Stomach (tissue), 9 donors: ENCODE measurements around the gene ADGB. TPM values are rescaled to one million over a fixed set of nuclear protein-coding genes. Genes with fewer than 3 reads are reported as not detected.

Experiments used
- DNase-seq, 2 donors: peaks; one replicate each; pipeline versions ENCODE4 v3.0.0 to v3.0.0-alpha.2; 2013 to 2019
- H3K27ac ChIP-seq, 5 donors: fragments of 200-600 bp in 4 of 5; sonication (generic) in 4 of 5; one replicate each; pipeline ENCODE4 v1.5.1; 2013 to 2019; ENCODE audit warnings: mild to moderate bottlenecking in 1 of 5, moderate library complexity in 1 of 5
- H3K27me3 ChIP-seq, 3 donors: fragments of 200-600 bp; sonication (generic); one replicate each; pipeline ENCODE4 v1.5.1; 2017 to 2019; ENCODE audit warnings: mixed run types in 1 of 3
- H3K36me3 ChIP-seq, 4 donors: fragments of 200-600 bp; sonication (generic); 1 replicate in 3 of 4; 2 replicates in 1 of 4; pipeline ENCODE4 v1.5.1; 2016 to 2019
- H3K4me1 ChIP-seq, 4 donors: fragments of 200-600 bp; sonication (generic); one replicate each; pipeline ENCODE4 v1.5.1; 2016 to 2019
- H3K4me3 ChIP-seq, 4 donors: fragments of 200-600 bp; sonication (generic) in 3 of 4; one replicate each; pipeline ENCODE4 v1.5.1; 2016 to 2019; ENCODE audit warnings: mild to moderate bottlenecking in 1 of 4
- H3K9me3 ChIP-seq, 4 donors: fragments of 200-600 bp; sonication (generic); one replicate each; pipeline ENCODE4 v1.5.1; 2016 to 2019
- EP300 ChIP-seq: sonication (generic); formaldehyde crosslinking; IDR thresholded peaks from one replicate; pipeline ENCODE4 v1.6.1; 2017; ENCODE audit warnings: antibody characterized with exemption
- POLR2A ChIP-seq, 4 donors: fragments of 450-650 bp; IDR thresholded peaks; one replicate each; pipeline ENCODE4 v1.6.1; 2016; ENCODE audit warnings: antibody characterized with exemption in 4 of 4, control low read depth in 2 of 4, mild to moderate bottlenecking in 1 of 4, moderate library complexity in 1 of 4
- POLR2AphosphoS5 ChIP-seq, 3 donors: sonication (generic); formaldehyde crosslinking; IDR thresholded peaks; one replicate each; pipeline ENCODE4 v1.6.1; 2016; ENCODE audit warnings: antibody characterized with exemption in 3 of 3
- WGBS, 5 donors: extraction: QIAGEN DNeasy Blood & Tissue Kit in 3 of 5; methylation state at CpG; one replicate each; pipeline versions ENCODE4 v1.1.5 to v1.1.7; 2013 to 2018; 5-methylcytosine and 5-hydroxymethylcytosine counted together
- intact Hi-C: fragments of 100-400 bp; cut with DNase I; formaldehyde crosslinking; loops from one replicate; pipeline ENCODE4 v1.15.1; 2023; ENCODE audit warnings: low total_unique reads
- polyA plus RNA-seq, 3 donors: library from polyadenylated mRNA; stranded (reverse); fragments of 200-250 nt; gene quantifications; one replicate each; pipeline ENCODE4 v1.2.3, GENCODE V29; 2013
- total RNA-seq, 5 donors: library from RNA; depleted of rRNA; stranded (reverse); fragments of >200 nt; gene quantifications; one replicate each; pipeline versions ENCODE4 v1.1.0 to v1.2.3, GENCODE V29; 2014 to 2016
- TF ChIP-seq, protein P1 (sequence below), 7 experiments: fragments of 450-650 bp in 4 of 7; fragments of 200-600 bp in 3 of 7; sonication (generic) in 3 of 7; IDR thresholded peaks; one replicate each; pipeline ENCODE4 v1.5.1; 2016 to 2019; ENCODE audit warnings: antibody characterized with exemption in 7 of 7, control low read depth in 2 of 7, mild to moderate bottlenecking in 1 of 7
- donor health status: healthy with polysubstance abuse.
- donor health status: Bipolar disorder and iron deficiency.
- donor health status: healthy.

The ADGB gene
- total and polyA plus RNA-seq, 8 donors, result 0.29 TPM; not detected in 7

DNA sequence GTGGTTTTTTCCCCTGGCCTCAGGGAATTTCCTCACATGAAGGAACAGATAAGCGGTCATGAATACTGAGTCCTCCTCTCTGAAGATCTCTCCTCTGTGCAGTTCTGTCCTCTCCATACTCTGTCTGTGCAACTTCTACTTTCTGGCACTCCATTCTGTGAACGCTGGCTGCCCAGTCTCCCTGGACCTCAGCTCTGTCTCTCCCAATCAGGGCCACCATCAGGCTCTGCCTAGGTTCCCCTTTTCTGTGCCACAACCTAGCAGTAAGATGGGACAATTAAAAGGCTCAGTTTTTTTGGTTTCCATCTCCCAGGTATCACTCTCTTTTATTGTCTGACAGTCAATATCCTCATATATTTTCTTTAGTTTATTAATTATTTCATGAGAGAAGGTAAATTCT, 4.8 kb upstream of the ADGB start:
- Histone ChIP-seq H3K27ac (no peak overlapping the region), H3K9me3 (no peaks in the 10 kb centered on the region), H3K4me3 (no peak overlapping the region), H3K36me3 (no peaks in the 10 kb centered on the region), H3K4me1 (peaks cover 0 to 9% (median 5%) of the 10 kb centered on the region in 4 donors), H3K27me3 (no peaks in the 10 kb centered on the region)
- intact Hi-C loops, result no loop called here
- DNase-seq, result no peak
- no peak for TF ChIP-seq POLR2AphosphoS5 (IDR thresholded peaks at IDR 0.05)
- no peak for TF ChIP-seq POLR2A (IDR thresholded peaks at IDR 0.05)
- TF ChIP-seq EP300, result no peak
- TF ChIP-seq, protein P1, sequence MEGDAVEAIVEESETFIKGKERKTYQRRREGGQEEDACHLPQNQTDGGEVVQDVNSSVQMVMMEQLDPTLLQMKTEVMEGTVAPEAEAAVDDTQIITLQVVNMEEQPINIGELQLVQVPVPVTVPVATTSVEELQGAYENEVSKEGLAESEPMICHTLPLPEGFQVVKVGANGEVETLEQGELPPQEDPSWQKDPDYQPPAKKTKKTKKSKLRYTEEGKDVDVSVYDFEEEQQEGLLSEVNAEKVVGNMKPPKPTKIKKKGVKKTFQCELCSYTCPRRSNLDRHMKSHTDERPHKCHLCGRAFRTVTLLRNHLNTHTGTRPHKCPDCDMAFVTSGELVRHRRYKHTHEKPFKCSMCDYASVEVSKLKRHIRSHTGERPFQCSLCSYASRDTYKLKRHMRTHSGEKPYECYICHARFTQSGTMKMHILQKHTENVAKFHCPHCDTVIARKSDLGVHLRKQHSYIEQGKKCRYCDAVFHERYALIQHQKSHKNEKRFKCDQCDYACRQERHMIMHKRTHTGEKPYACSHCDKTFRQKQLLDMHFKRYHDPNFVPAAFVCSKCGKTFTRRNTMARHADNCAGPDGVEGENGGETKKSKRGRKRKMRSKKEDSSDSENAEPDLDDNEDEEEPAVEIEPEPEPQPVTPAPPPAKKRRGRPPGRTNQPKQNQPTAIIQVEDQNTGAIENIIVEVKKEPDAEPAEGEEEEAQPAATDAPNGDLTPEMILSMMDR (IDR thresholded peaks at IDR 0.05), result no peak
- 45 to 87% (median 80%) methylated on average over 2 of the region's 2 CpGs for WGBS, 5 donors

DNA sequence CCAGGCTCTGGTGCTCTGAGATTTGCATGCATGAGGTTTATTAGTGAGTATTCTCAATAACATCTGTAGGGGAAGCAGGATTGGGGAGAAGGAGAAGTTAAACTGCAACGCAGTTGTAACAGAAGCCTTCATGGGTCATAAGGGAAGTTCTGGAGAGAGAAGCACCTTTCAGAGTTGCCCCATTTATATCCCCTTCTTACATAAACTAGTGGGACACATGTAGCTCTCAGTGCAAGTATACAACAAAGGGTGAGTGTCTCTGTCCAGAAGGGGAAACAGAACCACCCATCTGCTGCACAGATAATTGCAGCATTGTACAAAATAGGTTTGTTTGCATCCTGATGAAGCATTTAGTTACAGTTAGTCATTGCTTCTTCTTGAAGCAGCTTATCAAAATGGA, 4.3 kb upstream of the ADGB start:
- H3K9me3 ChIP-seq, result no peaks in the 10 kb centered on the region
- intact Hi-C loops, result no loop called here
- no peak overlapping the region for H3K4me3 ChIP-seq
- WGBS, 5 donors, result 55 to 81% (median 61%) methylated on average over 1 of the region's 1 CpG
- no peaks in the 10 kb centered on the region for H3K36me3 ChIP-seq
- H3K4me1 ChIP-seq, result peaks cover 0 to 12% (median 9%) of the 10 kb centered on the region in 4 donors
- no peaks in the 10 kb centered on the region for H3K27me3 ChIP-seq
- TF ChIP-seq EP300, result no peak
- no peak for TF ChIP-seq POLR2A (IDR thresholded peaks at IDR 0.05)
- TF ChIP-seq, protein P1 (IDR thresholded peaks at IDR 0.05), result no peak
- no peak for TF ChIP-seq POLR2AphosphoS5 (IDR thresholded peaks at IDR 0.05)
- no peak for DNase-seq
- no peak overlapping the region for H3K27ac ChIP-seq

DNA sequence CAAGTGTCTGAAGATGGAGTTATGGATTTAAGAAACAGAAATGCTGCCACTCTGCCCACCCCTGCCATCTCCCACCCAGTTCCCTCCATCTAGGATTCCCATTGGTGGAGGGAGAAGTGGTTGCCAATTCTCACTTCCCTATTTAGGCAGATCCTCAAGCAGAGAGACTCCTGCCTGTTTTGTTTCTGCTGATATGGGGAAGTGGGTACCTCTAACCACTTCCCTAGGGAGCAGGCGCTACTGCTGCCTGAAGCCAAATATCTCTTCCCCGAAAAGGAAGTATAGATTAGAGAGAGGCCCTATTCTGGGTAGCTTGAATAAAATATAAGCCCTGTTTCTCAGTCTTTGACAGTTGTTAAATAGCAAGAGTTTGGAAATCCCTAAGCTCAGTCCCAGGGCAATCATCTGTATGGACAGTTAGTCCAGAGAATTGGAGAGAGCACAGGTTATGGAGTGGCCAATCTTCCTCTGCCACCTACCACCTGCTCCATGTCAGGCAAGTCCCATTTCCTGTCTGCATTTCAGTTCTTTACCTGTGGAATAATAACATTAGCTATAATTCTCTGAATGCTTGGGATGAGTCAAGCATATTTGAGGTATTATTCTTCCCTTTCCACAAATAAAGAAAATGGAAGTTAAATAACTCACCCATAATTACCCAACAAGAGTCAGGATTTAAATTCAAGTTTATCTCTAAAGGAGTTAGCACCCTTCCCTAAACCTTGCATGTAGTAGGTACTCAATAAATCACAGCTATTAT, 2.6 kb upstream of the ADGB start:
- TF ChIP-seq POLR2A (IDR thresholded peaks at IDR 0.05) (no peak), EP300 (no peak), POLR2AphosphoS5 (IDR thresholded peaks at IDR 0.05) (no peak)
- TF ChIP-seq, protein P1 (IDR thresholded peaks at IDR 0.05), result no peak
- H3K27ac ChIP-seq, result no peak overlapping the region
- no peaks in the 10 kb centered on the region for H3K9me3 ChIP-seq
- no peak overlapping the region for H3K4me3 ChIP-seq
- intact Hi-C loops, result no loop called here
- DNase-seq, result peak in 1 of 2 donors; percentile 40
- H3K36me3 ChIP-seq, result no peaks in the 10 kb centered on the region
- H3K4me1 ChIP-seq, result peaks cover 0 to 12% (median 9%) of the 10 kb centered on the region in 4 donors
- H3K27me3 ChIP-seq, result no peaks in the 10 kb centered on the region
- 27 to 51% (median 32%) methylated on average over 2 of the region's 2 CpGs for WGBS, 5 donors

DNA sequence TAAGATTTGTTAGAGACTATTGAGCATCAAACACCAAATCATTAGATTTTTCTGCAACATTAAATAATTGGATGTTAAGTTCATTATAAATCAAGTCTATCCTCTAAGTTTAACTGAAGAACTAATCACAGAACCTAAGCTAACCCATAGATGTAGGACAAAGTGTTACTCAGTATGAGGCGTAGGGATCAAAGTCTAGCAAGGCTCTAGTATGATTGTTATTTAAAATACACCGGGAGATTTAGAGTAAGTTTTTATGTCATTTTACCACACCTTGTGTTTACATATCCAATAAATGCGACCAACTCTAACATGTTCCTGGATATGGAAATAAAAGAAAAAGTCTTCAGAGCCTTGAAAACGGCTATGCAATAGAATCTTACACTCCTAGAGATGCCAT, 2.6 kb downstream of the ADGB start:
- Histone ChIP-seq H3K27ac (no peak overlapping the region), H3K4me1 (peaks cover 0 to 12% (median 9%) of the 10 kb centered on the region in 4 donors), H3K4me3 (no peak overlapping the region), H3K36me3 (no peaks in the 10 kb centered on the region), H3K9me3 (no peaks in the 10 kb centered on the region), H3K27me3 (no peaks in the 10 kb centered on the region)
- WGBS, 5 donors, result 24 to 47% (median 32%) methylated on average over 4 of the region's 4 CpGs
- intact Hi-C loops, result no loop called here
- TF ChIP-seq, protein P1 (IDR thresholded peaks at IDR 0.05), result no peak
- TF ChIP-seq EP300 (no peak), POLR2AphosphoS5 (IDR thresholded peaks at IDR 0.05) (no peak), POLR2A (IDR thresholded peaks at IDR 0.05) (no peak)
- DNase-seq, result no peak
